Choroid plexus epithelial cell (primary cell): ENCODE data around the gene SAMD4B.

Experiments
- DNase-seq: peaks from one replicate; pipeline ENCODE4 v3.0.0-alpha.2; 2010; ENCODE audit warnings: low read depth
- H3K4me3 ChIP-seq: 2 replicates; pipeline ENCODE4 v1.5.1; 2011; ENCODE audit warnings: low read depth, mild to moderate bottlenecking, control low read depth, low read length, moderate library complexity
- TF ChIP-seq, protein P1 (sequence below): conservative IDR thresholded peaks from 2 replicates; pipeline ENCODE4 v1.5.1; 2011; ENCODE audit warnings: low read depth, mild to moderate bottlenecking, control low read depth, inconsistent platforms, low read length, moderate library complexity

Gene SAMD4B

DNA sequence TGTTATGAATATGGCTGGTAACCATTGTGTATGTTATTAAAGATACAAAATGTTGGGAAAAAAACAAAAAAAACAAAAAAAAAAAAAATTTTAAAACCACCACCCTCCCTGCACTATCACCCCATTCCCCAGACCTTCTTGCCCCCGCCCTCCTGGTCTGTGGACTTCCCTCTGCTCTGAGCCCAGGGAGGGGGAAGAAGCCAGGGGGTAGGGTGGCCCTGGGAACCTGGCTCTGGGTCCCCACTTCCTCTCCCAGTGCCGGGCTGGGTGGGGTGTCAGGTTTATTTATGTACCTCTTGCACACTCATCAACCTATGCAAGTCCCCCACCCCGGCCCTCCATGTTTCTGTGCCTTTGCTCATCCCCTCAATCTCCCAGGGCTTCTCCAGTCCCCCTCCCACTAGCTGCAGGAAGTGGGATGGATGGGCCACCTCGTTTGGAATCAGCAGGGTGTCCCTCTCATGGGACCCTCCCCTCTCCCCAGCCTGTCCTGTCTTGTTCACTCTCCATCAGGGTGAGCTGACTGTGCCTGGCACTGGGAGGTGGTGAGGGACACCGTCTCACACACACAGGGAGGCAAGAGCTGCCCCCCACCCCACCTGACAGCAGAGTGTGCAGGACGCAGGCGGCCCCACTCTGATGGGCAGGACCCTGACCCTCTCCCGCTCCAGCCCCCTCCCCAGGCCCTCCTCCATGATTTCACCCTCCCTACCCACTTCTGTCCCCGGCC, 42.8 kb downstream of the SAMD4B start:
- TF ChIP-seq, protein P1, sequence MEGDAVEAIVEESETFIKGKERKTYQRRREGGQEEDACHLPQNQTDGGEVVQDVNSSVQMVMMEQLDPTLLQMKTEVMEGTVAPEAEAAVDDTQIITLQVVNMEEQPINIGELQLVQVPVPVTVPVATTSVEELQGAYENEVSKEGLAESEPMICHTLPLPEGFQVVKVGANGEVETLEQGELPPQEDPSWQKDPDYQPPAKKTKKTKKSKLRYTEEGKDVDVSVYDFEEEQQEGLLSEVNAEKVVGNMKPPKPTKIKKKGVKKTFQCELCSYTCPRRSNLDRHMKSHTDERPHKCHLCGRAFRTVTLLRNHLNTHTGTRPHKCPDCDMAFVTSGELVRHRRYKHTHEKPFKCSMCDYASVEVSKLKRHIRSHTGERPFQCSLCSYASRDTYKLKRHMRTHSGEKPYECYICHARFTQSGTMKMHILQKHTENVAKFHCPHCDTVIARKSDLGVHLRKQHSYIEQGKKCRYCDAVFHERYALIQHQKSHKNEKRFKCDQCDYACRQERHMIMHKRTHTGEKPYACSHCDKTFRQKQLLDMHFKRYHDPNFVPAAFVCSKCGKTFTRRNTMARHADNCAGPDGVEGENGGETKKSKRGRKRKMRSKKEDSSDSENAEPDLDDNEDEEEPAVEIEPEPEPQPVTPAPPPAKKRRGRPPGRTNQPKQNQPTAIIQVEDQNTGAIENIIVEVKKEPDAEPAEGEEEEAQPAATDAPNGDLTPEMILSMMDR, result no peak
- DNase-seq, result no peak
- no peak overlapping the region for H3K4me3 ChIP-seq

DNA sequence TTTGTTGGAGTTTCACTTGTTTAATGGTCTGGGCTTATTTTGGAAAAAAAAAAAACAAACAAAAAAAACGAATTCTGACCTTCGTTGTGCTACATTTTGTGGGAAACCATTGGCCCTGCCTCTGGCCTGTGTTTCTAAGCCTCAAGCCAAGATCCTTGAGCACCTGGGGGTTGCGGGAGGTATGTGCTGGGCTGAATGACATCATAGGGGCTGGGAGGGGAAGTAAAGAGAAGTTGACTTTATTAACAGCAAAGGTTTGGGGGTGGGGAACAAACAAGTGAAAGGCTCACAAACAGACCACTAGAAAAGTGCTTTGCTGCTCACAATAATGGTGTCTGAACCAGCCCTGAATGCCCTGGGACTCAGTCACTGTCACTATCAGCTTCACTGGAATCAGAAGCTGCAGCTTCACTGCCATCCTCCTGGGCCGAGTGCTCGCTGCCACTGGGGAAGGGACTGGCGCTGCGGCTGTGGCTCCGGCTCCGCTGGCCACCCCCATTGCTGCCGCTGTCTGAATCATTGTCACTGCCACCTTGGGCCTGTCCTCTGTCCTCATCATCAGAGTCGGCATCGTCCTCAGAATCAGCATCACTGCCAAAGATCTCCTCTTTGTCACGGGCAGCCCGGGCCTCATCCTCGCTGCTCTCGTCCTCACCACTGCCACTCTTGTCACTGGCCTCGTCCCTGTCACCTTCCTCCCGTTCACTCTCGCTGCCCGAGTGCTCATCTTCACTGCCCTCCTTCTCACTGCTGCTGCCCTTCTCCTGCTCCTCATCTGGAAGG, 43.6 kb downstream of the SAMD4B start:
- TF ChIP-seq, protein P1, result no peak
- DNase-seq, result peak; percentile 26
- no peak overlapping the region for H3K4me3 ChIP-seq

DNA sequence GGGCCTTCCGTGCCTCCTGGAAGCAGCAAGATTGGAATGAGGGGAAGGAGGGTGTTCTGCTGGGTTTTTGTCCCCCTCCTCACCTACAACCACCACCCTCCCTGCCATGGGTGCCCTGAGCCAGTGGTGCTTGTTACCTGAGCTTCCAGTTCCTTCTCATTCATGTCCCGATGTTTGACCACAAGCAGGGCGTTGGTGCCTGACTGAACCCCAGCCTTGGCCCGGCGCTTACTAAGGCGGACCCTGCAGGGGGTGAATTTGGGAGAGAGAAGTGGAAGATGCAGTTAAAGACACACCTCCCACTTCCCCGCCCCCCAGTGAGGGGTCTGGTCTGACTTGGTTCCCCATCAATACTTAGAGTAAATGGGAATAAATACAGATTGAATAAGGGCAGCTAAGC, 44.3 kb downstream of the SAMD4B start:
- TF ChIP-seq, protein P1, result no peak
- DNase-seq, result no peak
- no peak overlapping the region for H3K4me3 ChIP-seq

DNA sequence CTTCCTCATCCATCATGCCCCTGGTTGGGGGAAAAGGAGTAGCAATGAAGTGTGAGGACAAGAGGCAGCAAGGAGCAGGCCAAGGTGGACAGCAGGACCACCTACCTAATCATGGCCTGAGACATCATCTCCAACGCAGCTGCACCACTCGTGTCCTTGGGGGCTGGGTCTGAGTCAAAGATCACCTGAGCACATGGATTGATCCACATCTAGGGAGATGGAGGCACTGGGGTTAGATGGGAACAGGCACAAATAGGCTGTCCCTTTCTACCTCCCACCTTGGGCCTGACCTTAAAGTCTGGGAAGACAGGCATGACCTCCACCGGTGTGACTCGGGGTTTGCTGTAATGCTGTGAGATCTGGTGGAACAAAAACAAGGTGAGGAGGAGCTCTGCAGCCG, 46.4 kb downstream of the SAMD4B start:
- DNase-seq, result no peak
- no peak overlapping the region for H3K4me3 ChIP-seq
- TF ChIP-seq, protein P1, result no peak

DNA sequence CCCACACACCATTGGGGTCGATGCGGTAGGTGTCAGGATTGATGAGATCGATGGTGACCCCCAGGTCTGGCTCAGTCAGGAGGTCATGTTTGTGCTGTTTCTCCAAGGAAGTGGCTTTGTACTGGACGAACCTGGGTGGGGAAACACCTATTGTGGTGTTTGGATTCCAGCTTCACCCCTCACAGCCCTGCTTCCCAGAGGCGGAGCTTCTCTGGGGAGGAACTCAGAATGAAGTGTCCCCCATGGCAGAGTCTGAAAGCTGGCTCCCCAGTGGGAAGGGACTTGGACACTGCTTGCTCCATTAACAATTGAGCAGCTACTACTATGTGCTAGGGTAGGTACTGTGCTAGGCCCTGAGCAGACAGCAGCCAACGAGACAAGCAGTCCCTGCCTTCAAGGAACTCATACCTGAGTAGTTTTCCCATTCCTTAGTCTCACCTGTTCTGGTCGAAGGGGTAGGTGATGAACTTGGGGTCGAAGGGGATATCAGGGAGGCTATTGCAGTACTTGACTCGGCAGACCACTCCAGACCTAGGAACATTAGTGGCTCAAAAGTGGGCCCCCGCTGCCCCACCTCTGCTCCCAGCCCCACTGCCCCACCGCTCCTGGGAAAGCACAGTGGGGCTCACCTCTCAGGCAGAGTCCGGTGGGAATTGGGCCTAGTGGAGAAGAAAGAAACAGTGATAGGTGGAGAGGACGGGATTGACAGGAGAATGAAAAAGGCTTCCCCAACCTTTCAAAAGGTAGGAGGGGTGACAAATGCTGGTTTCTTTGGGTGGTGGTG, 47.6 kb downstream of the SAMD4B start:
- H3K4me3 ChIP-seq, result peak overlapping the region; percentile 97
- no peak for DNase-seq
- TF ChIP-seq, protein P1, result no peak

DNA sequence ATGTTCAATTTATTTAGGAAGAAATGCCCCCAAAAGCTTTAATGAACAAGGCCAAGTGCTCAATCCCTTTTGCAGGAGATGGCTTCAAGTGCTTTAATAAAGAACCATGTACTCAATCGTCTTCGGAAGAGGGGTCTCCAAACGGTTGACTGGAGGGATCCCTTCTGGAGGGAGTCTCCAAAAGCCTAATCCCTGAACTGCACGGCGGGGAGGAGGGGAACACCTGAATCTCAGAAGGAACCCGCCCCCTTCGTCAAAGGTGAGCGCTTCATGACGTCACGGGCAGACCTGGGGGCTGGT, 48.2 kb downstream of the SAMD4B start:
- peak overlapping the region; percentile 97 for H3K4me3 ChIP-seq
- TF ChIP-seq, protein P1, result no peak
- DNase-seq, result no peak
